ENCODE measurements around the gene CENPP.

DNA sequence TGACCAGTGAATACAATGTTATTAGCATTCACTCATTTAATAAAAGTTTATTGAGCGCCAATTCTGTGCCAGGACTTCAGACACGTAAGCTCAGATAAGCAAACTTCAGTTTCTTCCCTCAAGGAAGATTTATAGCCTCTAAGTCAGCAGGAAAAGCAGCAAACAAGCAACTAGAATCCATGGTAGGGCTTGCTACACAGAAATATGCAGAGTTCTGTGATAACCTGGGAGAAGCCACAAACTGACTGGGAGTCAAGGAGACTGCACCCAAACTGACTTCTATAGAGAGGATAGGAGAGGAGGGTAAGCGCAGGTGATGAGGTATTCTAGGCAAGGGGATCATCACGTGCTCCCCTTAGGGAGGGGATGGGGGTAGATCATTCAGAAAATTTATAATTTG lies 80.1 kb downstream of the CENPP start:
- no peak for TF ChIP-seq GATA2 (IDR thresholded peaks at IDR 0.05; ENCODE audit: low read depth, low read length)
- TF ChIP-seq GATA3 (IDR thresholded peaks at IDR 0.05; ENCODE audit: low read depth, low read length): no peak

Data from SH-SY5Y (cell line).